HUDEP-2 (cell line): ENCODE measurements around the gene ANKRD44.

Experiments used
- DNase-seq, 76 experiments: peaks; one replicate each; lab custom pipeline; 2025; ENCODE audit not compliant: unreplicated experiment in 76 of 76; lab: John Stamatoyannopoulos, UW

ANKRD44 gene

DNA sequence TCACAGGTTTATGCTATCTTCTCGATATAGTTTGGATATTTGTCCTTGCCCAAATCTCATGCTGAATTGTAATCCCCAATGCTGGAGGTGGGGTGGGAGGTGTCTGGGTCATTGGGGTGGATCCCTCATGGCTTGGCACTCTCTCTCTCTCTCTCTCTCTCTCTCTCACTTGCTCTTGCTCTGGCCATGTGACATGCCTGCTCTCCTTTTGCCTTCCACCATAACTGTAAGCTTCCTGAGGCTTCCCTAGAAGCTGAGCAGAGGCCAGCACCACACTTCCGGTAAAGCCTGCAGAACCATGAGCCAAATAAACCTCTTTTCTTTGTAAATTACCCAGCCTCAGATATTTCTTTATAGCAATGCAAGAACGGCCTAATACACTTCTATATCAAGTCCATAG, 342.8 kb downstream of the ANKRD44 start:
- no peak for DNase-seq

DNA sequence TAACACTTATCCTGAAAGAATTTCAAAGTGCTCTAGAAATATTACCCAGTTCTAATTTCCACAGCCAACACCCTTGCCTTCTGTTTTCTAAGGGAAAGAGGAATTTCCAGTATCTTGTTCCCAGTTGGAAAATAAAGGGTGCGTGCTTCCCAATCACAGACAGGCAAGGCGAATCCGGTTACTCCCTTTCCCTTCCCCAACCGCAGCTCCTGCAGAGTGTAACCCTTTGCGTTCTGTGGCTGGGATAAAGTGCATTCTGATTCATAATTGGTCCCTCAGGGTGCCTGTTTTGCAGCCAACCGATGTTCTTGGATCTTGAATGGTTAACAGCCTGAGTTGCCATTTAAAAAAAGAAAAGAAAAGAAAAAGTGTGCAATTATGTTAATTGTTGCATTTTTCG, 343.5 kb downstream of the ANKRD44 start:
- DNase-seq: no peak

DNA sequence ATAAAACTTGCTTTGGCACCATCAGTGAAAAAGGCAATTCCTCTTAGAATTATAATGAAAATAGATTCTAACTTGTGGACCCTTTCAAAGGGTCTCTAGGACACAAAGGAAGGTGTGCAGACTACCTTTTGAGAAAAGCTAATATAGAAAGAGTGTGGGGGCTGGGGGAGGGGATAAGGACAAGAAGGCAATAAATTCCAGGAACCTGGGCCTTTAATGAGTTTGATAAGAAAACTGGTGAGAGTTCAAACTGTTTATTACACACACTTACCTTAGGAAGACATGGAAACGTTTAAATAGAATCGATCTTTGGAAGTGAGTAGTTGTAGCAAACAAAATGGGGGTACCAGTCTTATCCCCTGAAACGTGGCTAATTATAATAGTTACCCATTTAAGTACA, 344.5 kb downstream of the ANKRD44 start:
- no peak for DNase-seq

DNA sequence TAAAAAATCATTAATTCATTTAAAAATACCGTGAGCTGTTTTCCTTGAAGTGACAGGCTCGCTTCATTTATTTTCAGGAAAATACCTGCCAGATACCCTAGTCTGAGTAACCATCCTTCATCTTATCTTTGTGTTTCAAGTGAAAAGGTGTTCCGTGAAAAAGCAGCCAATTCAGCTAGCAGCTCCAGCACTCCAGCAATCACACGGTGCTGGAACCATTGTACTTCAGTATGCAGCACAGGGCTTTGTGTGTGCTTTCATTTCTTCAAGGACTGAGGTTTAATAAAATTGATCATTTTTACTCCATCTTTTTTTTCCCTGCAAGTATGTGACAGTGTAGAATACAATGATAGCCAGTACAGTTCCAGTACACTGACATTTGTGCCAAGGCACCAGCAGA, 344.9 kb downstream of the ANKRD44 start:
- no peak for DNase-seq

DNA sequence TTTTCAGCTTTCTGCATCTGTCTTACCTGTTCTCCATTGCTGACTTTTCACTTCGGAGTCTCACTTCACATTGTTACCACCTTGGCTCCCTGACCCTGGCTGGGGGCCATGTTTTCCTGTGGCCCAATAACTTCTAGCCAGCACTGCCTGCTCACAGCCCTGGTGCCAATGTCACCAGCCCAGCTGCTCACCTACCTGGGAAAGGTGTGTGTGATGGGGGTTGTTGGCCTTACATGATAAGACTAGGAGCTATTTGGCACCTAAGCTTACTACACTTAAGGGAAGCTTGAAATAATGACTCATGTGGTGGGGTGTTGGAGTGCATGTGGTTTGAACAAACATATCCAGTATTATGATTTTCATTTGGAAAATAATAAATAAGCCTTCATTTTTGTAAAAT, 346.6 kb downstream of the ANKRD44 start:
- DNase-seq: no peak

DNA sequence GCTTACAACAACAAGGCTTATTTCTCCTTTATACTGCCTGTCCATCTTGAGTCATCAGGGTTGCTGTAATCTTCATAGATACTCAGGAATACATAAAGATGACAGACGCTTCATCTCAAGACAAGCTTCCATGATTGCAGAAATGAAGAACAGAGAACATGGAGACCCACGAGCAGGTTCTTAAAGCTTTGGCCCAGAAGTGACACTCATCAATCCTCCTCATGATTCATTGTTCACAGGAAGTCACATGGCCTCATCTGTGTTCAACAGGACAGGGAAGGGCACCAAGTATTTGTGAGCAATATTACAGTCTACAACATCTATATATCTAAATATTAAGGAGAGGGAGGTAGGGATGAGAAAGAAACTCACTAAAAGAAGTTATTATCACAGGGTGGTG, 347.5 kb downstream of the ANKRD44 start:
- DNase-seq: no peak

DNA sequence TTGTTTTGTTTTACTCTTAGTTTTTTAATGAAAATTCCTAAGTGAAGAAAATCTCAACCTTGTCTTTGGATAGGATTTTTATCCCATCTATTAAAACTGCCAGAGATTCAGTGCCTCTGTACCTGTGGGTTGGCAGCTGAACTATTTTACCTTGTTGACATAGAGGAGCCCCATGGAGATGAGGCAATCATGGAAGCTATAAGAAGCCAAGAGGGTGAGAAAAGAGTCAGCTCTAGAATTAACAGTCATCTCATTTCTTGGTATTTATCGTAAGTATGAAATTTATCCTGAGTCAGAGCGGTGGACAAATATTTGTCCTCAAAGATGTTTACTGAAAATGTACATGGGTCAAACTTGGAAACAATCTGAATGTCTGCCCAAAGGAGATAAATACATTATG, 348.3 kb downstream of the ANKRD44 start:
- no peak for DNase-seq

DNA sequence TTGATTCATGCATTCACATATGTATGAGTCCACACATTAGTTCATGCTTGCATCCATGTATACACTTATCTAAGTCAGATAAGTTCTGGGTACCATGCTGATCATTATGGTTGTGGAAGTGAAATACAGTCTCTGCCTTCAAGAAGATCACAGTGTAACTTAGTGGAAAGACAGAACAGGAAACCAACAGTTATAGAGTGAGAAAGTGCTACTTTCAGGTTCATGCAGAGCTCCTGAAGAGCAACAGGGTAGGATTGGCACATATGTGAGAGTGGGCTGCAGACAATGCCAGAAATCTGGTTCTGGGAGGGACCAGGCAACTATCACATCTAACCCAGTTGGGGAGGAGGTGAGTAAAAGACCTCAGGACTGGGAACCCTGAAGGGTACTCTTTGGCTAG, 348.7 kb downstream of the ANKRD44 start:
- no peak for DNase-seq

DNA sequence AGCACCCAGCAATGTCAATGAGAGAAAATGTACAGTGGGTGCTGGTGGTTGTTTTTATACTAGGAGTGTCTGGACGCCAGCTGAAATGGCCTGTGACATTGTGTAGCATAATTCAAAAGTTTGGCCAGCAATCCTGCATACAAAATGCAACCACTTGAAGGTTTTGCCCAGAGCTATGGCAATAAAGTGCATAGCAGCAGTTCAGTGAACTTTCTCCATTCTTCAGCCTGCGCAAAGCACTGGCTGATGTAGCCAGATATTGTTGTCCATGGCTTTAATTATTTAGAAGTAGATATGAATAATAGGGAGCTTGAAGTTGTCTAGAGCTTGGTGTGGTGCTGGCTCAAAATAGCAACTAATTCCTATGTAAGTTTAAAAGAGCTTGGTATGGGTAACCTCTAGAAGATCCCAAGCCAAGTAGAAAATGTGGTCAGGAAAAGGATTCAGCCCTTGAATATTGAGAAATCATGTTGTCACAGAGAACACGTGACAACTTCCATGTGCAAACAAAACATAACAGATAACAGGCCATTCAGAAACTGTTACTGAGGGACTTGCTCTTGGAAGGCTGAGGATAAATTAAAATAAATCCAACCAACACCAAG, 350.7 kb downstream of the ANKRD44 start:
- DNase-seq: no peak

DNA sequence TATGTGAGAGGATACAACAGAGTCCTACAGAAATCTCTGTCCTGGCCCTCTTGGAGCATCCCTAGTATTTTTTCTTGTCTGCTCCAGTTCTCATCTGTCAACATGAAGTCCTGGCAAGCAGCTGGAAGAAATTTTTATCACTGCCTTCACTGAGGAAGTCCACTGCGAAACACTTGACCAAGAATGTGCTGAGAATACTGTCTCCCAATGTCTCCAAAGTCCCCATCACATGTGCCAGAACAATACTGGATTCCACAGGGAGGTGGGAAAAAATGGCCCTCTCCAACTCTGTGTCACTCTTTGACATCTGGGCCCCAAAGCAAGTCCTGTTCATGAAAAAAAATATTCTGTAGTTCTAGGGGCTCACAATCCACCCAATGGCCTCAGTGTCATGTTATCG, 351.3 kb downstream of the ANKRD44 start:
- DNase-seq: no peak

DNA sequence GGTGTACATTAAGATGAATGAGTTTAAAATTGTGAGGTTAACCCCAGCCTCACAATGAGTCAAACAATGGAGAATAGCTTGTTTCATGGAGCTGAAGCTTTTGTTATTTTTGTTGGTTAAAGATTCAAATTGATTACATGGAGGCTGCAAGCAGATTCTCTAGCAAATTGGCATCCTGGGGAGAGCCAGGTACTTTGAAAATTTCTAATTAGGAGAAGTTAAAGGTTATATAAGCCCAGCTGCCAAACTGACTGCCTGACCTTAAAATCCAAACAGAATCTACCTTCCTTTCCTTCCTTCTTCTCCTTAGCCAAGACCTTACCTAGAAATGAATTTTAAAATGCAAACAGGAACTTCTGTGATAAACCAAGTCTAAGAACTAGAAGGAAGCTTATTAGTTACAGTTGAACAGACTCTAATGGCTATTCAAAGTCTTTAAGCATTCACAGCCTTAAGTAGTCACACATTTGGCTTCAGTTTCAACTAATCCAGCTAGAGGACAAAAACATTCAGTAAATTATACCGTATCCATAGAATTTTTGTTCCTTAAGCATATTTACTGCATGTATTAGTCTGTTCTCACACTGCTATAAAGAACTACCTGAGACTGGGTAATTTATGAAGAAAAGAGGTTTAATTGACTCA, 352.6 kb downstream of the ANKRD44 start:
- DNase-seq: no peak

DNA sequence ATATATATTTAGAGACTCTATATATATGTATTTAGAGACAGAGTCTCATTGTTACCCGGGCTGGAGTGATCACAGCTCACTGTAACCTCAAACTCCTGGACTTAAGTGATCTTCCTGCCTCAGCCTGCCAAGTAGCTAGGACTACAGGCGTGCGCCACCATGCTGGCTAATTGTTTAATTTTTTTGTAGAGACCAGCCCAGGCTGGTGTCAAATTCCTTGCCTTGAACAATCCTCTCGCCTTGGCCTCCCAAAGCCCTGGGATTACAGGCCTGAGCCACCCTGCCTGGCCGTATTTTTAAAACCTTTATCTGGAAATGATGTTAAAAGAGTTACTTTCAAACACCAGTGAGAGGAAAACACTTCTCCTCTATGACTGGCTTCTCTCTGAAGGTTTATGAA, 353.1 kb downstream of the ANKRD44 start:
- no peak for DNase-seq

DNA sequence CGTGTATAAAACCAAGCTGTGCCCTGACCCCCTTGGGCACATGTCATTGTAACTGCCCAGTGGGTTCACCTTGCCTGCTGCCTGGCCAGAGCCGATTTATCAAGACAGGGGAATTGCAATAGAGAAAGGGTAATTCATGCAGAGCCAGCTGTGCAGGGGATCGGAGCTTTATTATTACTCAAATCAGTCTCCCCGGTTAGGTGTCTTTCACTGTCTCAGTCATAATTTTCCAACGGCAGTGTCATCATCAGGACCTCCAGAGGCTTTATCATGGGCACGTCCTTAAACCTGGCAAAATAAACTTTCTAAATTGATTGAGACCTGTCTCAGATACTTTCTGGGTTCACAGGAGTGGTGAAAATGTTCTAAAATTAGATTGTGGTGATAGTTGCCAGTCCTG, 354.5 kb downstream of the ANKRD44 start:
- no peak for DNase-seq

DNA sequence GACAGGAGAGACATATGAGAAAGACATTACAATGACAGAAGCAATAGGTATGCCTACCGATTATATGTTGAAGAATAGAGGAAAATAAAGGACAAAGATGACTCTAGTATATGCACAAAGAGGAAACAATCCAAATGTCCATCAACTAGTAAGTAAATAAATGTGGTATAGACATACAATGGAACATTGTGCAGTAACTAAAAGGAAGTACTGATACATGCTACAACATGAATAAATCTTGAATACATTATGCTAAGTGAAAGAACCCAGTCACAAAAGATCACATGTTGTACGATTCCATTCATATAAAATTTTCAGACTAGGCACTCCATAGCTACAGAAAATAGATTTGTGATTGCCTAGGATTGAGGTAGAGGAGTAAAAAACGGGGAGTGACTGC, 355.5 kb downstream of the ANKRD44 start:
- DNase-seq: no peak

DNA sequence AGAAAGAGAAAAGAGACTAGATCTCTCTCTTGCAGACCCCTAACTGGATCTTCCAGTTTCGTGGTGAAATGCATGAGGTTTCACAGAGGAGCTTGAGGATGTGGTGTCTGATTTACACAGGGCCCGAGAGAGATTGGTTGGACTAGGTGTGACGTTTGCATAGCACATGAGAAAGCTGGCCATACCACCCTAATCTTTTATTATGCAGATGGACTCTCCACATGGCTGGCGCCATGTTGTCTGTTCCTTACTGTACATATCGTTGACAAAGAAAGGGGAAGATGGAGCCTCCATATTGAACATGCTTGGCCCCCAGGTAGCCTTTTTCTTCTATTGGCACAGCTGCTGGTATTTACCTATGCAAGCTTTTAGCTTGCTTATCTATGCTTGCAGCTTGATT, 356.6 kb downstream of the ANKRD44 start:
- DNase-seq: no peak

DNA sequence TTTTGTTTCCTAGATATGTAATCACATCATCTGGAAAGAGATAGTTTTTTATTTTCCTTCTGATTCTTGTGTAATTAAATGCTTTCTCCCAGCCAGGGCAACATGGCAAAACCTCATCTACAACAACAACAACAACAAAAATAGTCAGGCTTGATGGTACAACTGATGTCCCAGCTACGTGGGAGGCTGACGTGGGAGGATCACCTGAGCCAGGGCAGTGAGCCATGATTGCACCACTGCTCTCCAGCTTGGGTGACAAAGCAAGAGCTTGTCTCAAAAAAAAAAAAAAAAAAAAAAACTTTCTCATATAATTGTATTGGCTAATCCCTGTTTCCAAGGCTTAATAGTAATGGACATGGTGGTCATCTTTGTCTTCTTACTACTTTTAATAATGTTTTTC, 357.6 kb downstream of the ANKRD44 start:
- no peak for DNase-seq

DNA sequence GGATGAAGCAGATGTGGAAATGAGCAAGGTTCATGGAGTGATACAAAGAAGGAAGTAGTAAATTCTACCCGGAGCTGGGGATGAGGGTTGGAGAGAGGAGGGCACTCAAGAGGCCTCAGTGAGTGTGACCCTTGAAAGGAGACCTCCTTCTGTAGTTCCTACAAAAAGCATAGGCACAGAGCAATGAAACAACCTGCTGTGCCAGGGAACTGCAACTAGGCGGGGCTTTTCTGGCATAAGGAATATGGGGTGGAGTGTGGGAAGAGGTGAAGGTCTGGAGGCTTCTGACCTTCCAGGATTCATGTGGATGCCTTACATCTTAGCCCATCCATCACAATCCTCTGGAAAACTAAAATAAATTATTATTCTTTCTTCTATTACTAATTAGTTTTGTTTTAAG, 358.6 kb downstream of the ANKRD44 start:
- no peak for DNase-seq

DNA sequence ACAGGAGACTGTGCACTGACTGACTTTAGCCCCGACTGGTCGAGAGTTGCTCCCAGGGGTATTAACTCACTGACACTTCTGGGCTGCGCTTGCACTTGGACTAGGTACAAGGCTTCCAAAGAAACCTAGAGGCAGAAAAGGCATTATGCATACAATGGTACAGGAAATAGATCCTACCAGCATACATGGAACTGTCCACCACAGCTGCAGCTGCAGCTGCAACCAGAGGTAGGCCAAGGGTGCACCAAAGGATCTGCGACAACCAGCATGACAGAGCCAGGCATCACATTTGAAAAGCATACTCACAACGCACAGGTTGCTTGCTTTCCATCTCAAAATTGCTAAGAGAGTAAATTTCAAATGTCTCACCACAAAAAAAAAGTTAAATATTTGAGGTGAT, 361.5 kb downstream of the ANKRD44 start:
- DNase-seq: no peak

DNA sequence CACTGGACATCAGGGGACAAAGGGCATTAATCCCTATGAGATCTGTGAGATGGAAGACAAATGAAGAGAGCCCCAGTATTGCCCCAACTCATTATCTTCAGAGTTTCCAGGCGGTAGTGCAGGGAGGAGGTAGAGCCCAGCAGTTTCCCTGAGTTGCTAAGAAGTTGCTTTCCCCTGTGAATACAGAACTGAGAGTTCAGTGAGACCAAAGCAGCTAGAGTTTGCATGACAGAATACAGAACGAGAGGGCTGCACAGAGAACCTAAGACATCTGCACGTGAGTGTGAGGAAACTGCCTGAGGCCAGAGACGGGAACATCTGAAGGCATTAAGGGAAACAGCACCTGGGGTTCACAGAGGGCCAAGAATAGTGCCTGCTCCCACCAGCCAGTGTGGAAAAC, 366.0 kb downstream of the ANKRD44 start:
- DNase-seq: no peak

DNA sequence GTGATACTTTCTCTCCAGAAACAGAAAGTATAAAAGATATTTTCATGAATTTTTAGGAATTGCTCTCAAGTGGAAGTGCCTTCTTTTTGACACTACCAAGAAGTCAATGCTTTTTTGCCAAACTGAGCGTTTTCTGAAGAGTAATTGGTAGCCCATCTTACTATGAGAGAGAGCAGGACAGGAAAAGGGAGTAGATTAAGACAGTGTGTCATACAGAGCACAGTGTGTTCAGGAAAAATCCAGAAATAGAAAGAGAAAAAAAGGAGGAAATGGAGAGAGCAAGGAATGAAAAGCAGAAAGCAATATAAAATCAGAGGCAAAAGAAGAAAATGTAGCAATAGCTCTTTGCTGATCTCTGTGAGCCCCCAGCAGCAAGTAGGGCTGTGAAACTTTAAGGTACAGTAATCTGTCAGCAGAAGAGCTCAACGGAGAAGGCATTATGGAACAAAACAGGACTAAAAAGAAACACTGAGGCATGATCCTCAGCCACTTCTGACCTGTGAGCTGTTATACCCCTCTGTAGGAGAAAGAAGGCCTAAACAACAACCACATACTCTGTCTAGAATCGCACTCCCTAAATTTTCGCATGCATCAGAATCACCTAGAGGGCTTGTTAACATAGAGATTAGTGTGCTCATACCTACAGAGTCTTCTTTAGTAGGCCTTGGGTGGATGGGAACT, 369.0 kb downstream of the ANKRD44 start:
- DNase-seq: no peak

DNA sequence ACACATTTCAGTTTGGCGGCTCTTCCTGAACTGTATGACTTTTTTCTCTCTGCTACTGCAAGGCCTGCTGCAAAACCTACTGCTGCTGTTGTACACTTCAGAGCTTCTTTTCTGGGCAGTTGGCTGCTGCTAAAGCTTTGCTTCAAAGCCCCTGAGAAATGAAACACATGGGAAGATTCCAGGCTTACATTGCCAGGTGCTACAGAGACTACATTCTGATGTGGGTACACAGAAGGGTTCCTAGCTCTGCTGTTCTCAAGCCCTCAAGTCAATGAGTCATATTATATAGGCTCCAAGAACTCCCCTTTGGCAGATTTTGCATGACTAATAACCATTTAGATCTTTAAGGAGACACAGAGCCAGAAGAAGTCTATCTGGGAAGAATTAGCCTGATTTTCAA, 371.2 kb downstream of the ANKRD44 start:
- no peak for DNase-seq
